GM04504 (cell line): Measurements from ENCODE around the gene KIAA1958.

ENCODE experiments used
- DNase-seq: peaks from one replicate; pipeline ENCODE4 v3.0.0-alpha.2; 2012; ENCODE audit warnings: low read depth

Gene KIAA1958

DNA sequence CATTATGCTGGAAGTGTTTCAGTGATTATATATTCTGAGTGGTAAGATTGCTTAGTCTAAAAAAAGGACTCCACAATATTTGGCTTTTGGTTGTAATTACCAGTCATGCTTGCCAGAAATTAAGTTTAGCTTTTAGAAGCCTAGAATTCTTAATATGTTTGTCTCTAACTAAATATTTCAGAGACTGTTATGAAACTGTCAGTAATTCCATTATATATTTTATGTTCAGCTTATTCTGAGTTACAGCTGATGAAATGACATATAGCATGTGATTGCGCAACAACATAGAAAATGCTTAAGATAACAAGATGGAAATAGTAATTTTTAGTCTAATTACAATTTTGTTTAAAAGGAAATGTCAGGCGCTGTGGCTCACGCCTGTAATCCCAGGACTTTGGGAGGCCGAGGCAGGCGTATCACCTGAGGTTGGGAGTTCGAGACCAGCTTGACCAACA lies 44.2 kb downstream of the KIAA1958 start:
- DNase-seq: no peak

DNA sequence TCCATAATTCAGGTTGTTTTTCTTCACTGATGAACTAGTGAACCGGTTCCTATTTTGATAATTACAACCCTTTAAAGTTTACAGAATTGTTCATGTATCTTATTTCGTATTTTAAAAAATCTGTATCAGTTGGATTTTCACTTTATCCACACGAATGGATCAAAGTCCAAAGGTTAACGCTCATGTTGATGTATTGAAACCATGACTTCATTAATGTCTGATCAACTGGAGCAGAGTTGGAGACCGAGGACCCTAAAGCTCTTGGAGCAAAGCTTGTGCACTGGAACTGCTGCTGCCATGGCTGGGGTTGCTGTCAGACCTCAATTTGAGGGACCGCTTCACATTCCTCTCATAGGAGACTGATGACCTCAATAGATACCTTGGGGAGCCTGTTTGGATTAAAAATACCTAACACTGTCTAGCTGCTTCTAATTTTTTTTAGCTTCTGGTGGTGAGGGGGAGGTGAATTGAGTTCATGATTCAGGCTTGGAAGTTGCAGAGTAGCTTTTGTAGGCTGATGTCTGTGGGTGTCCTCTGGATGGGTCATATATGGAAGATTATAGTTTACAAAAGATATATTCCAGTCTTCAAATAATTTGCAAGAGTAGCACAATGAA lies 45.1 kb downstream of the KIAA1958 start:
- DNase-seq: no peak

DNA sequence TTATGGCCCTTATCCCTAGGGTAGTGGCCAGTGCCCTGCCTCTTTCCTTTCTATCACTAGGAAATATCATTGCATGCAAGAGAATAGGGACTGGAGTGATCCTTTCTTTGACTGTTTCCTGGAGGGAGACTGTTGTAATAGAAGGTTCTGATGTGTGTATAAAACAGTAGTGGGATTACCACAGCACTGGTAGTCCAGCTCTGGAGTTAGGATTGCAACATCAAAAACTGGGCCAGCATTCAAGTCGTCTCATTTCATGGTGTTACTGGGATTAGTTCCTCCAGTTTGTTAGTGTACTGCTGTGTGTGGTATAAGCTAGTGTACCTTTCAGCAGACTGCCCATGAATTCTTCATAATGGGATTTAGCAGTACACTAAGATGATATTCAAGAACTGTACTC lies 45.8 kb downstream of the KIAA1958 start:
- DNase-seq: peak; percentile 75

DNA sequence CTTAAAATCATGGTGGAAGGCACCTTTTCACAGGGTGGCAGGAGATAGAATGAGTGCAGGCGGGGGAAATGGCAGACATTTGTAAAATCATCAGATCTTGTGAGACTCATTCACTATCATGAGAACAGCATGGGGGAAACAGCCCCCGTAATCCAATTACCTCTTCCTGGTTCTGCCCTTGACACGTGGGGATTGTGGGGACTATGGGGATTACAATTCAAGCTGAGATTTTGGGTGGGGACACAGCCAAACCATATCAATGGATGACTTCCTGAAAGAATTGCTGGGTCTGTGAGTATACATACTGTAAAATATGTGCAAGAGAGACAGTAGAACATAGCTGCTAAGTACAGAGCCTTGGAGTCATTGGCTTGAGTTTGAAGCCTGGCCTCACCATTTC lies 47.0 kb downstream of the KIAA1958 start:
- DNase-seq: no peak

DNA sequence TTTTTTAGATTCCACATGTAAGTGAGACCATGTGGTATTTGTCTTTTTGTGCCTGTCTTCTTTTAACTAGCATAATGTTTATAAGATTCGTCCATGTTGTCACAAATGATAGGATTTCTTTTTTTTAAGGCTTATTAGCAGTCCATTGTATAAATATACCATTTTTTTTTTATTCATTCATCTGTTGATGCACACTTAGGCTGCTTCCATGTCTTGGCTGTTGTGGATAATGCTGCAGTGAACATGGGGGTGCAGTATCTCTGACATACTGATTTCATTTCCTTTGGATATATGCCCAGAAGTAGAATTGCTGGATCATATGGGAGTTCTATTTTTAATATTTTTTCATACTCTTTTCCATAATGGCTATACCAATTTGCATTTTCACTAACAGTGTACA lies 48.7 kb downstream of the KIAA1958 start:
- no peak for DNase-seq

DNA sequence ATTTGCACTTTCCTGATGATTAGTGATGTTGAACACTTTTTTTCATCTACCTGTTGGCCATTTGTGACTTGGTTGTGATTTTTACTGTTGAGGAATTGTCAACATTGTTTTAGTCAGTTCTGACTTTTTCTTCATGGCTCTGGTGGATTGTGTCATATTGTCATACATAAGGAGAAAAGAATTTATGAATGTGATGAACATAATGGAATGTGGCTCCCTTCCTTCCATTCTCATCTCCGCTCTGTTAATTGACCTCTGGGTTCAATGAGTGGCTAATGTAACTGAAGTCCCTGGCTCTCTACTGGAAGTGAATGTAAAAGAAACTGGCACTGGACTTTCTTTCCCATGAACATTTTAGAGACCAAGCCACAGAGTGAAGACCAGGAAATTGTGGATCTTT lies 49.2 kb downstream of the KIAA1958 start:
- DNase-seq: peak; percentile 44

DNA sequence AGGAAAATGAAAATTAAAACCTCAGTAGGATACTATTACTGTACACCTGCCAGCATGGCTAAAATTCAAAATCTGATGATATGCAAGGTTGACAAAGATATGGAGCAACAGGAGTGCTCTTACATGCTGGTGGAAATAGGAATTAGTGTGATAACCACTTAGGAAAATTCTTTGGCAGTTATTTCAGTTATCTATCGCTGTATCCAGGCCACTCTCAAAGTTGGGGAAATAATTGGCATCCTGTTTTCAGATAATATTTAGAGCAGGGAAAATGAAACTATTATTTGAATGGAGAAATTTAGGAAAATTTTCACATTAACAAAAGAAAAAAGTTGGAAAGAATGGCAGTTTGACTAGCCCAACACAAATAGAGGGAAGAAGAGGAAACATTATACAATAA lies 50.9 kb downstream of the KIAA1958 start:
- no peak for DNase-seq

DNA sequence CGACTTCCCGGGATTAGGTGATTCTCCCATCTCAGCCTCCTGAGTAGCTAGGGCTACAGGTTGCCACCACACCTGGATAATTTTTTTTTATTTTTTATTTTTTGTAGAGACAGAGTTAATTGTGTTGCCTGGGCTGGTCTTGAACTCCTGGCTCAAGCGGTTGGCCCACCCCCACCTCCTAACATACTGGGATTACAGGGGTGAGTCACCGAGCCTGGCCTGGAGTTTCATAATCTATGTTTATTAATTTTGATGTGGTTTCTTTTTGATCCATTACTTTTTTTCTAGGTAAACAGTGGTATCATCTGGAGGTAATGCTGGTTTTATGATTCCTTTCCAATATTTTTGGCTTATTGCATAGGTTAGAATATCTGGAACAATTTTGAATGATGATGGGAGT lies 54.2 kb downstream of the KIAA1958 start:
- no peak for DNase-seq

DNA sequence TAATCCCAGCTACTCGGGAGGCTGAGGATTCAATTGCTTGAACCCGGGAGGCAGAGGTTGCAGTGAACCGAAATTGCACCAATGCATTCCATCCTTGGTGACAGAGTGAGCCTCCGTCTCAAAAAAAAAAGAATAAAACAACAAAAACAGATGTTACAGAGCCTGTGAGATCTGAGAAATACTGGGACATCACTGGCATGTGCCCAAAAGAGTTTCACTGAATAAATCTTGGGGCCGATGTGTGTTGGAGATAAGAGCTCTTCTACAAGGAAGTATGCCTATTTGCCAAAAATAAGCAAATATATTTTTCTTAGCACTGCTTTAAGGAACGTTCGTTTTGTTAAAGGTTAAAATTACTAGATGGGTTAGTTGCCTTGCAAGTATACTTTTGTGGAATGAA lies 55.1 kb downstream of the KIAA1958 start:
- no peak for DNase-seq

DNA sequence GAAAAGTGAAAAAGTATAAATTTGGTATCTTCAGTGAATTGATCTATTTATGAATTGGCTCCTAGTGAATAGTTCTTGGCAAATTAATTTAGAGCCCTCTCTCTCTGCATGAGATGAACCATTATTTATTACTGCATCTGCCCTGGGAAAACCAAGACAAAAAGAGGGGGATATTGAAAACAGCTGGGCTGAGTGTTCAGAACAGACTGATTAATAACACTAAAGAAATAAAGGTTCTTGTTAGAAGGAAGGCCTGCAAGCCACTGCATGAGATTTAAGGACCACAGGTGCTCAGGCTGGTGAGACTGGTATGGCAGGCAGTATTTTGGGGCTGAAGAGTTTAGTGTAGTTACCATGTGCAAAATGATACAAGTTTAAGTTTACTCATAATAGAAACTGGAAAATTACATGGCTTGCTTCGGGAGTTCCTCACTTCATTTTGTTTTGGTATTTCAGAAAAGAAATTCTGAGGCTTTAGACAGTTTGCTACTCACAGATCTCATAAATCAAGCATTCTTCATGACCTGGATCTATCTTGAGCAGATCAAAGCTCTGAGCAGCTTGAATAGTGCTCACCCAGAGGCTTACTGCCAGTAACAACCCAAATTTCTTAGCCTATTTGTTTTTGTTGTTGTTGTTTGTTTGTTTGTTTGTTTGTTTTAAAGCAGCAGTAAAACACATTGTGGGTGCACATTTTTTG lies 56.1 kb downstream of the KIAA1958 start:
- DNase-seq: no peak

DNA sequence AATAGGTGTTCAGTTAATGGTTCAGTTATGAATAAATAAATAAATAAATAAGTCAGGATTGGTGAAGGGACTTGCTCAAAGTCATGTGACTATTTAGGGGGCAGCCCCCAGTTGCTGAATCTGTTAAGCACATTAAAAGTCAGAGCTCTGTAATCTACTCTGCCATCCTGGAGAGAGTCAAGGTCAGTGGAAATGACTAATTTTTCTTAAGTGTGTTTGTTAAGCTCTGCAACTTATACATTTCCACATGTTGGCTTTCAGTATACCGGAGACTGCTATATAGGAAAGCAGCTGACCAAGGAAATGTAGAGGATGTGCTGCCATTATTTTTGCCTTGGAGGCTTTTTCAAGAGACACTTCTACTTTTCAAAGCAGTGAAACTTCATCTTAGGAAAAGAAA lies 57.9 kb downstream of the KIAA1958 start:
- no peak for DNase-seq

DNA sequence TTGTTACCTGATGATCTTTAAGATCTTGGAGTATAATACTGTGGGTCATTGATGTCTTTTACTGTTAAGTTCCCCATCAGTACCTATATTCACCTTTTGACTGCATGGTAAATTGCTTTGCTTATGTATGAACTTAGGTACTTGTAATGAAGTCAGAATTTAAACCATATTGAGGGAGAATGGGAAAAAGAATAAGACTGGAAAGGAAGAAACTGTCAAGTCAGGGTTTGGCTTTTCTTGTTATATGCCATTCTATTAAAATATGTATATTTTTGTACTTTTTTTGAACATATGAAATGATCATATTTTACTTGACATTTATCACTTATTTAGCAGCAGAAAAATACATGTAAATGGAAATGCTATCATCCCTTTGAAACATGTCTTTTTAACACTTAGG lies 58.6 kb downstream of the KIAA1958 start:
- DNase-seq: no peak

DNA sequence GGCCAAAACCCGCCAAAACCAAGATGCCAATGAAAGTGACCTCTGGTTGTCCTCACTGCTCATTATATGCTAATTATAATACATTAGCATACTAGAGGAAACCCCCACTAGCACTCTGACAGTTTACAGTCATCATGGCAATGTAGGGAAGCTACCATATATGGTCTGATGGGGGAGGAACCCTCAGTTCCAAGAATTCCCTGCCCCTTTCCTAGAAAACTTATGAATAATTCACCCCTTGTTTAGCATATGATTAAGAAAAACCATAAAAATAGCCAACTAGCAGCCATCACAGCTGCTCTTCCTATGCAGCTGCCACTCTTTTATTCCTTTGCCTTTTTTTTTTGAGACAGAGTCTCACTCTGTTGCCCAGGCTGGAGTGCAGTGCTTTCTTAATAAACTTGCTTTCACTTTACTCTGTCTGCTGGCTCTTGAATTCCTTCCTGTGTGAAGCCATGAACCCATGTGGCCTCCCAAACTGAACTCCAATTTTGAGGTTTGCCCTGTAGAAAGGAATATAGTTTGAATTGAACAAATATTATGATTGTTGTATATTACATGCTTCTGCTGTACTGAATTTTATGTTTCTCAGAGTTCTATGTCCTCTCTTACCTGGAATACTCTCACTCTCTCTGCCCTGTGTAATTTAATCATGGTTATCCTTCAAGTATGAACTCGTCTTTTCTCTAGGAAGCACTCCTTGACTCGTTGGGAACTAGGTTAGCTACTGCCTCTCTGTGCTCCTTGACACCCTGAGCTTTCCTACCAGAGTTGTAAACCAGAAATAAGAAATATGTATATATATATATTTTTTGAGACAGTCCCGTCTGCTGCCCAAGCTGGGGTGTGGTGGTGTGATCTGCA lies 59.8 kb downstream of the KIAA1958 start:
- DNase-seq: no peak

DNA sequence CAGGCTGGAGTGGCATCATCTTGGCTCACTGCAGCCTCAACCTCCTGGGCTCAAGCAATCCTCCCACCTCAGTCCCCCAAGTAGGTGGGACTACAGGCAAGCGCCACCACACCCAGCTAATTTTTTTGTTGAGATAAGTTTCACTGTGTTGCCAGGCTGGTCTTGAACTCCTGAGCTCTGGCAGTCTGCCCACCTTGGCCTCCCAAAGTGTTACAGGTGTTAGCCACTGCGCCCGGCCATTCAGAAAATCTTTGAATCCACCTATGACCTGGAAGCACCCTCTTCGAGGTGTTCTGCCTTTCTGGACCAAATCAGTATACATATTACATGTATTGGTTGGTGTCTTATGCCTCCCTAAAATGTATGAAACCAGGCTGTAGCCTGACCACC lies 61.4 kb downstream of the KIAA1958 start:
- no peak for DNase-seq

DNA sequence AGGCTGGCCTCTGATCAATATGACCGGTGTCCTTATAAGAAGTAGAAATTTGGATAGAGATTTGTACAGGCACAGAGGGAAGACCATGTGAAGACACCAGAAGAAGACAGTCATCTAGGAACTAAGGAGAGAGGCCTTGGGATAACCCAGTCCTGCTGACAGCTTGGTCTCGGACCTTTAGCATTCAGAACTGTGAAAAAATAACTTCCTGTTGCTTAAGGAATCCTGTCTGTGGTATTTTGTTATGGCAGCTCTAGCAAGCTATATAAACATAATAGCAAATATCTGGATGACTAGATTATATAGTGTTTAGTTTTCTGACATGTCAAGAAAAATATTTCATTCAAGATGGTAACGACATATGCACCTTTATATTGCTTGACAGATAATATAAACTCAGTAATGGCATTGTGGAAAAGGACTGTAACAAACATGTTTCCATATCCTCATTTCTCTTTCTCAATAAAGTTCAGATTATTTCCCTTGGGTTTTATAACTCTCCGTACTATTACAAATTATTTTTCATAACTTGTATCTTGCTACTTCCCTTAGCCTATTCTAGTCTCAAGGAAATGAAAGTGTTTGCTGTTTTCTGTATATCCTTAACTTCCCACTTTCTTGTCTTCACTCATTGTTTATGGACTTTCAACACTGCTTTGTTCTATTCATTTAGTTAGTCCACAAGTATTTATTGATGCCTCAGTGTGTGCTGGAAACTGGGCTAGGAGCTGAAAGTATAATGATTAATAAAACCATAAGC lies 62.4 kb downstream of the KIAA1958 start:
- DNase-seq: no peak

DNA sequence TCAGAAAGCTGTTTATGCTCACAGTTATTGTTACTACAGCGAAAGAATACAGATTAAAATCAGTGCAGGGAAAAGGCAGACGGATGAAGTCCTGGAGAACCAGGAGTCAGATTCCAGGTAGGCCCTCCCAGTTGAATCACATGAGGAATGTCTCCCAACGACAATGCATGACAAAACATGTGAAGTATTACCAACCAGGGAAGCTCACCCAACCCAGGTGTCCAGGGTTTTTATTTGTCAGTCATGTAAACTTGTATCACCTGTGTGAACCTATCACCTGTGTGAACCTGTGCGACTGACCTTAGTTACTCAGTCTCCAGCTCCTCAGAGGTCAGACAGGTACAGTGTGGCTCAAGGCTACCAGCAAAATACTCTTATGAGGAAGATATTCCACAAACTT lies 63.9 kb downstream of the KIAA1958 start:
- DNase-seq: no peak

DNA sequence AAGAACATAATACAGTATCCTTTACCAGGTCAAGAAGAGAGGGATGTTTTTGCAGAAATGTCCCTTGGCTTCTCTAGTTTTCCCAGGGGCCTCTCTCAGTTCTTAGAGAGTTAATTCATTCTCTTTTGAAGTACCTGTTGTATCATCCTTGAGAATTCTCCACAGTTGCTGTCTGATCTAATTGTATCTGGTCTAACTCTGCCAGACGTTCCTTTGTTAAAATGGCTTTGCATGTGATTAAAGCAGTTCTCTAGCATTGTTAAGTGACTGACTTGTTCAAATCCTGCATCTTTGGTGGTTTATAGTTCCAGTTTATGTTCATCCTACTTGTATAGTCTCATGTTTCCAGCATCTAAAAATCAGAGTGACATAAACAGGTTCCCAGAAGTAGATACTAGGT lies 65.0 kb downstream of the KIAA1958 start:
- DNase-seq: no peak

DNA sequence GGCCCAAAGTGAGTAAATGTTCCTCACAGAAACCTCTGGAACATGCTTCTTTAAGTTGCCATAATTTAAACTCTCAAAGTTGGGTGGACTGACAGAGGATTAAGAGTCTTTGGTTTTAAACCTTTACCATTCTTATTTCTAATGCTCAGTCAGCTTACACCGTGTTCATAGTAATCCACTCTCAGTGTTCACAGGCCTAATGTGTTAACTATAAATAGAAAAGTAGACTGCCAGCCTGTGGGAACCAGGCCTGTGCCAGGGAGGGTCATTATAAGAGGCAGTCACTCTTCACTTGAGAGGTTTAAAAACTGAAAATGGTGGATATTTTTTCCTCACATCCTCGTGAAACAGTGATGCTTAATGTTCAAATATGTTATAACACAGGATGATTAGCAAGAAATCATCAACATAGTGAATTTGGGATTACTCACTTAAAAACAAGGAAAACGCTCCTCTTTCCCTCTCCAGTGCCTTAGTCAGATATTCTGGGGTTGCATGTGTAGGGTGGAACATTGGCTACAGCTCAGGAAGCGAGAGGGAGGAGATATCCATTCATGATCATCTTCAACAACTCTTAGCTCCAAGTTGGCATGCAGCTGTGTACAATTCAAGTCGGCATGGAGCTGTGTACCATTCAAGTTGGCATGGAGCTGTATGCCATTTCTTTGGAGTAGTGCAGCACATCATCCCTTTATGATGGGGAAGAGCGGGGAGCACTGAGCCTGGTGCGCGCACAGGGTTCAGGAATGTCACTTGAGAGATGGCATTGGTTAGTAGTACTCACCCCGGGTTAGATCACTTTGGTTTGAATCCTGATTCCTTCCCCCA lies 65.8 kb downstream of the KIAA1958 start:
- DNase-seq: no peak

DNA sequence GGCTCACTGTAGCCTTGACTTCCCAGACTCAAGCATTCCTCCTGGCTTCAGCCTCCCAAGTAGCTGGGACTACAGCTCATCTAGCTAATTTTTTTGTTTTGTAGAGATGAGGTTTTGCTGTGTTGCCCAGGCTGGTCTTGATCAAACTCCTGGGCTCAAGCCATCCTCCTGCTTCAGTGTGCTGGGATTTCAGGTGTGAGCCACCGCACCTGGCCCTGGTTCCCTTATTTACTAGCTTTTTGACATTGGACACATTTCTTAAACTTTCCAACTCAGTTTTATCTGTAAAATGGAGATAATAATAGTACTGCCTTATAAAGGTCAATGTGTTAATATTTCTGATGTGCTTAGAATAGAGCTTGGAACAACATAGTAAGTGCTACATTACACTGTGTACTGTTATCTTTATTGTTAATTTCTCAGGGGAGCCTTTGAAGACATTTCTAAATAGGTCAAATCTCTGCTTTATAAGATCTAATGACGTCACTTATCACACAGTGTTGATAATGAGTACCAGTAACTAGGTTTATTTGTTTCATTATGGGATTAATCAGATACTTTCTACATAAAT lies 66.7 kb downstream of the KIAA1958 start:
- DNase-seq: no peak

DNA sequence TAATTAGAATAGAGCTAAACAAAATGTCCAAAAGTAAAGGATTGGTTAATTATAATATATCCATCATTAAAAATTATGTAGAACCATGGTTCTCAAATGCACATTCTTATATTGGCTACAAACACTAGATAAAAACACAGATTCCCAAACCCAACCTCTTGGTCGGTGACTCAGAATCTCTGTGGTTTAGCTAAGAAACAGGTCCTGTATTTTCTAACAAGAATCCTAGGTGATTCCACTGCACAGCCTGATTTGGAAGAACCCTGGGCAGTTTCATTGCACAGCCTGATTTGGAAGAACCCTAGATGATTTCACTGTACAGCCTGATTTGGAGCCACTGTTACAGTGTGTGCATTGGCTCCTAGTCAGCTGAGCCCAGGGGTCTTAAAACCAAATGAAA lies 67.9 kb downstream of the KIAA1958 start:
- no peak for DNase-seq

DNA sequence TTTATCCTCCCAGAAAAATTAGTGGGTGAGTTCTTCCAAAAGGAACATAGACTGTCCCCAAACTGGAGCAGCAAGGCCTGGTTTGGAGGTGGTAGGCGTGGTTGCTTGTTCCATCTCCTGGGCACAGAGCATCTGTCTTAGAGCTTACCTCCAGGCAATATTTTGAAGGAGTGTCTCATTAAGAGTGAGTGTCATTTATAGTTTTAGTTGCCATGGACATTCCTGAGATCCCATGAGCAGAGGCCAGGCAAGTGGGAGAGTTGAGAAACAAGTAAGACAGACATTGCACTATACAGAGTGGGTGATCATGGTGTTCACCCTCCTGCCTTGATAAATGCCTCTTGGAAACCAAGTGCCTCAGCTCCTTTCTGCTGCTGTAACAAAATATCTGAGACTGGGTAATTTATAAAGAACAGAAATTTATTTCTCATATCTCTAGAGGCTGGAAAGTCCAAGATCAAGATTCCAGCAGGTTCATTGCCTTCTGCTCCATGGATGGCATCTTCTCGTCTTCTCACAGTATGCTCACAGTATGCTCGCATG lies 68.5 kb downstream of the KIAA1958 start:
- no peak for DNase-seq
